H1 (cell line): ENCODE measurements around the gene GARIN3.

Source experiments
- BRCA1 ChIP-seq: IDR thresholded peaks from 2 replicates; pipeline ENCODE4 v1.6.1; 2012; ENCODE audit warnings: low read depth, low read length, improper control_type of control experiment
- POLR2AphosphoS5 ChIP-seq: IDR thresholded peaks from 2 replicates; pipeline ENCODE4 v1.6.1; 2011; ENCODE audit warnings: low read depth, low read length
- ZNF274 ChIP-seq: IDR thresholded peaks from 2 replicates; pipeline ENCODE4 v1.7.0; 2012; ENCODE audit warnings: low read length, borderline replicate concordance; ENCODE audit errors: extremely low read depth

- TF ChIP-seq BRCA1 (no peak), POLR2AphosphoS5 (no peak), ZNF274 (no peak)
Observed at GRCh38 chr5:157193699-157194424, 27.8 kb upstream of the GARIN3 start.
